Activated CD8-positive, alpha-beta memory T cell treated with anti-CD3 and anti-CD28 coated beads, Interleukin-2, amount 50 U/mL, for 1 hour (primary cell): Measurements from ENCODE around the gene NCBP2L.
"Not testable (repeated sequence)": the region's sequence is repeated elsewhere in the genome, so short reads cannot be mapped to it uniquely, and the experiment has no call there.

Source experiments
- DNase-seq: peaks from one replicate; pipeline ENCODE4 v3.0.0-alpha.2; 2020; ENCODE audit errors: extremely low read depth

The NCBP2L gene

DNA sequence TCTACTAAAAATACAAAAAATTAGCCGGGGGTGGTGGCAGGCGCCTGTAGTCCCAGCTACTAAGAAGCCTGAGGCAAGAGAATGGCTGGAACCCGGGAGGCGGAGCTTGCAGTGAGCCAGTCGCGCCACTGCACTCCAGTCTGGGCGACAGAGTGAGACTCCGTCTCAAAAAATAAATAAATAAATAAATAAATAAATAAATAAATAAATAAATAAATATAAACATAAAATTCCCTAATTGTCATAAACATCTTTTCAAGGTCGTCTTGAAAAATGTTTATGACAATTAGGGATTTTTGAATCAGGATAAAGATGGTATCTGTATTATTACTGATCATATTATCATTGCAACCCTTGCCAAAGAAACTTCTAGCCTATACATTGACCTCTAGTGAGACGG is 32.5 kb downstream of the NCBP2L start:
- DNase-seq, result not testable (repeated sequence)

DNA sequence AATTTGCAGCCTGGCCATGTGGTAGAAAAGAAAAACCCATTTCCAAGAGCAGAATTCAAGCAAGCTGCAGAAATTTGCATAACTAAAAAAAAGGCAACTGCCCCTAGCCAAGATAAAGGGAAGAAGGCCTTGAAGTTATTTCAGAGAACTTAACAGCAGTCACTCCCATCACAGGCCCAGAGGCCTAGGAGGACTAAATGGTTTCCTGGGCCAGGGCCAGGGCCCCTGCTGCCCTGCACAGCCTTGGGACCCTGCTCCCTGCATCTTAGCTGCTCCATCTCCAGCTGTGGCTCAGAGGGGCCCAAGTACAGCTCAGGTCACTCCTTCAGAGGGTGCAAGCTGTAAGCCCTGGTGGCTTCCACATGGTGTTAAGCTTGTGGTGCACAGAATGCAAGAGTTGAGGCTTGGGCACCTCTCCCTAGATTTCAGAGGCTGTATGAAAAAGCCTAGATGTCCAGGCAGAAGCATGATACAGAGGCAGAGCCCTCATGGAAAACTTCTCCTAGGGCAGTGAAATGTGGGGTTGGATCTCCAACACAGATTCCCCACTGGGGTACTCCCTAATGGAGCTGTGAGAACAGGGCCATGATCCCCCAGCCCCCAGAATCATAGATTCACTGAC is 41.5 kb downstream of the NCBP2L start:
- DNase-seq, result no peak

- no peak for DNase-seq
Observed at GRCh38 chrX:107823042-107823441, 45.5 kb downstream of the NCBP2L start.

GRCh38 chrX:107823456-107823855 is 45.9 kb downstream of the NCBP2L start:
- no peak for DNase-seq

DNA sequence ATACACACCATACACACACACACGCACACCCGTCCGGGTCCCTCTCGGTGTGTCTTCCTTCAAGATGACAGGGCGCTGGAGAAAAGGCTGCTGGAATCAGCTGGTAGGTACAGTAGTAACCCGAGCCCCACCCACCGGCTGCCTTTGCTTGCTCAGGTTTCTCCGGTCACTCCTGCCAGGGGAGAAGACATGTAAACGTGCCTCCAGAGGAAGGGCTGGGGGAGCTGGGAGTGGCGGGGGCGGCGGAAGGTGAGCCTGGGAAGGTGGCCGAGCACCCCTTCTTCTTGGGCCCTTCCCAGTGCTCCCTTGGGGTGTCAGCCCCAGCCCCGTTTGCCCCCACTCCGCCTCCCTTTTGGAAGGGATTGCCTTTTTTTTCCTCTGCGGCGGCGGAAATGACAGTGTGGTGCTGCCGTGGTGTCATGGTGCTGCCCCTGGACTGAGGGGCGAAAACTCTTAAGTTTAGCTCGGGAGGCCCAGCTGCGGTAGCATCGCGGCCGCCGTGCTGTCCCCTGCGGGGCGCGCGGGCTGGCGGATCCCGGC is 48.2 kb downstream of the NCBP2L start, which contains the start of gene MID2:
Gene MID2, plus strand, starts transcription at position 169 of the 540 bp plus-strand sequence. CDS start 561 bp downstream, outside the sequence.
- DNase-seq, result no peak

- DNase-seq, result no peak
Observed at GRCh38 chrX:107826238-107827029, 48.9 kb downstream of the NCBP2L start.

DNA sequence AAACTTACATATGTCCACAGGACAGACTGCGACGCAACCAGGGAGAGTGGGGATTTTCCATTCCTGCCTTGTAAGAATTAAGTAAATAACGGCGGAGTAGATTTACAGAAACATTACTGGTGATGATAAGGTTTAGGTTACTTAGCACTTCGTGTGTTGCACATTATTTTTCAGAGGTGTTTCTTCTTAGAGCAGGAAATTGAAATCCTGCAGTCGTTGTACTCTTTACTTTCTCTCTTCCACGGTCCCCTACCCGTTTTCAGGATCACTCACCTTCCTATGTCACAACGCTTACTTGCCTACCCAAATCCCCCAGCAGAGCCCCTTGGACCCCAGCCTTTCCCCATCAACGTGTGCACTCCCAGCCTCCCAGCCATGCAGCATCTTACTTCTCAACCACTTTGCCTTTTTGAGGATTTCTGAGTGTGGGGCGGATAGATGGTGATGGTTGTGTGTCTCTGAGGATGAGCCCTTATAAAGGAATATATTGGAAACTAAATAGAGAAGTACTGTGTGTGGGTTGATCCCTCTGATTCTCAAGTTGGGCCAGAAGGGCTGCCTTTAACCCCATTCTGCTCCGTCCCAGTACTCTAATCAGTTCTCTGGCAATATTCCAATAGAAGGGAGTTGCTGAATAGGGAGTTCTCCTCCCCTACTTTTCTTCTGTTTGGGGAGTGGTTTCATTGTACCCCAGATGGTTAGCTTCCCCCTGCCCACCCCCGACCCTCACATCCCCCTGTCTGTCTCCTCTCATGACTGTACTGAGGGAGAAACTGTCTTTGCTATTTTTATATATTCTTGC is 49.7 kb downstream of the NCBP2L start:
- no peak for DNase-seq

DNA sequence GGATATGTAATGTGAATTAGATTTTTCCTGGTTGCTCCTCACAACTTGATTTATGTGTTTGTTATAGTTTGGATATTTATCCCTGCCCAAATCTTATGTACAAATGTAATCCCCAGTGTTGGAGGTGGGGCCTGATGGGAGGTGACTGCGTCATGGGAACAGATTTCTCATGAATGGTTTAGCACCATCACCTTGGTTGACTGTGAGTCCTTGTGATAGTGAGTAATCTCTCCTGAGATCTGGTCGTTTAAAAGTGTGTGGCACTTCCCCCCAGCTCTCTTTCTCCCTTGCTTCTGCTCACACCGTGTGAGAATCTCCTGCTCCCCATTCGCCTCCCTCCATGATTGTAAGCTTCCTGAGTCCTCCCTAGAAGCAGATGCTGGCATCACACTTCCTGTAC is 50.3 kb downstream of the NCBP2L start:
- no peak for DNase-seq

- no peak for DNase-seq
Observed at GRCh38 chrX:107829878-107830277, 52.3 kb downstream of the NCBP2L start.

GRCh38 chrX:107831071-107831730 is 53.7 kb downstream of the NCBP2L start:
- DNase-seq, result no peak

GRCh38 chrX:107834275-107835201 is 57.0 kb downstream of the NCBP2L start:
- DNase-seq, result no peak

GRCh38 chrX:107836958-107837357 is 59.4 kb downstream of the NCBP2L start:
- no peak for DNase-seq

DNA sequence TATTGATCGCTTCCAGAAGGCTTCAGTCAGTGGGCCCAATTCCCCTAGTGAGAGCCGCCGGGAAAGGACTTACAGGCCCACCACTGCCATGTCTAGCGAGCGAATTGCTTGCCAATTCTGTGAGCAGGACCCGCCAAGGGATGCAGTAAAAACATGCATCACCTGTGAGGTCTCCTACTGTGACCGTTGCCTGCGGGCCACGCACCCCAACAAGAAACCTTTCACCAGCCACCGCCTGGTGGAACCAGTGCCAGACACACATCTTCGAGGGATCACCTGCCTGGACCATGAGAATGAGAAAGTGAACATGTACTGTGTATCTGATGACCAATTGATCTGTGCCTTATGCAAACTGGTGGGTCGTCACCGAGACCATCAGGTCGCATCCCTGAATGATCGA is 63.4 kb downstream of the NCBP2L start:
- no peak for DNase-seq

DNA sequence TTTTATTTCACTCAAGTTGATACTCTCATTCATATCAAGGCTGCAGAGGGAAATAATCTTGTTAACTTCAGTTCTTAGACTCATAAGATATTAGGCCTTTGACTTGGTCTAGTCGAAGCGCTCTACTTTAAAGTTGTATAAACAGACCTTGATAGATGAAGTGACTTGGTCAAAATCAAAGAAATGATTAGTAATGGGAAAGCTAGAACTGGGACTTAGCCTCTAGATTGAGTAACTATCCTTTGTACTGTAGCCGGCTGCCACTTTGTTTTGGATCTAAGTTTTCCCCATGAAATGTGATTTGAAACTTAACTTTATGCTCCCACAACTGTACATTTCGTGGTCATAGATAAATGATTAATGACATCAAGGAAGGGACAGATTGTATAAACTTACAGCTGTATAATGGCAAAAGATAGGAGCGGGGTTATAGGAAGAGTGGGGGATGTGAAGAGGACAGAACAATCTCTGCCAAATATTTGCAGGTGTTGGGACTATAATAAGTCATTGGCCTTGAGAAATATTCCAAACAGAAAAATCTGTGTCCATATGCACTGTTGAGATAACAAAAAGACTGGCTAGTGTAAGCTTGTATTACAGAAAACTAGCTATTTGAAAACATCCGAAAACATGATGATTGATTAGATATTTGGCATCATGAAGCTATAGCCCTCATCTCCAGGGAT is 65.3 kb downstream of the NCBP2L start:
- no peak for DNase-seq
